Astrocyte of the cerebellum (primary cell): ENCODE results near the gene MAPK11.

Source experiments
- DNase-seq: peaks from one replicate; pipeline ENCODE4 v3.0.0-alpha.2; 2011; ENCODE audit warnings: low read depth
- H3K4me3 ChIP-seq: 2 replicates; pipeline ENCODE4 v1.5.1; 2011; ENCODE audit warnings: mild to moderate bottlenecking, low read depth, low read length, moderate library complexity
- CTCF ChIP-seq: IDR thresholded peaks from 2 replicates; pipeline ENCODE4 v1.5.1; 2012; ENCODE audit warnings: low read length, low read depth, moderate library complexity, mild to moderate bottlenecking; ENCODE audit errors: missing control alignments
- in situ Hi-C: cut with HindIII; loops from 2 replicates; pipeline ENCODE4 v1.10.0; 2017; ENCODE audit warnings: low sequenced_read_pairs

MAPK11 gene

GRCh38 chr22:50316114-50317065 is 46.2 kb upstream of the MAPK11 start:
- in situ Hi-C loops: no loop called here
- DNase-seq: no peak
- no peak overlapping the region for H3K4me3 ChIP-seq
- no peak for TF ChIP-seq CTCF

GRCh38 chr22:50315289-50316113 is 45.3 kb upstream of the MAPK11 start:
- no peak overlapping the region for H3K4me3 ChIP-seq
- no peak for DNase-seq
- in situ Hi-C loops: no loop called here
- no peak for TF ChIP-seq CTCF

GRCh38 chr22:50314455-50315288 is 44.5 kb upstream of the MAPK11 start:
- TF ChIP-seq CTCF: no peak
- no peak overlapping the region for H3K4me3 ChIP-seq
- DNase-seq: no peak
- in situ Hi-C loops: no loop called here

- in situ Hi-C loops: no loop called here
- no peak overlapping the region for H3K4me3 ChIP-seq
- no peak for DNase-seq
- TF ChIP-seq CTCF: no peak
Measured at GRCh38 chr22:50314081-50314454, 43.9 kb upstream of the MAPK11 start.

- TF ChIP-seq CTCF: no peak
- H3K4me3 ChIP-seq: no peak overlapping the region
- in situ Hi-C loops: no loop called here
- DNase-seq: no peak
Measured at GRCh38 chr22:50313600-50313999, 43.4 kb upstream of the MAPK11 start.

GRCh38 chr22:50313021-50313420 is 42.8 kb upstream of the MAPK11 start:
- in situ Hi-C loops: no loop called here
- no peak overlapping the region for H3K4me3 ChIP-seq
- TF ChIP-seq CTCF: no peak
- DNase-seq: no peak
